Posterior cingulate gyrus (tissue), 11 donors: ENCODE results near the gene TPGS2.

ENCODE experiments used
- DNase-seq, 10 donors: peaks; one replicate each; pipeline versions ENCODE4 v3.0.0 to v3.0.0-alpha.2; 2020 to 2021; ENCODE audit warnings: mixed read lengths in 3 of 10
- intact Hi-C: fragments of 100-400 bp; cut with DNase I; formaldehyde crosslinking; loops from one replicate; pipeline ENCODE4 v1.15.1; 2023

TPGS2 gene

GRCh38 chr18:36752929-36753865 is 75.6 kb downstream of the TPGS2 start:
- intact Hi-C loops, result no loop called here
- DNase-seq, result no peak

GRCh38 chr18:36745219-36745975 is 83.4 kb downstream of the TPGS2 start:
- no peak for DNase-seq
- intact Hi-C loops, result no loop called here

GRCh38 chr18:36744261-36744876 is 84.4 kb downstream of the TPGS2 start:
- intact Hi-C loops, result no loop called here
- no peak for DNase-seq
